ENCODE results near the gene SH2D5.

Gene SH2D5

GRCh38 chr1:20733360-20733975 lies 965 bp upstream of the SH2D5 start:
- TF ChIP-seq EP300 (IDR thresholded peaks at IDR 0.05; ENCODE audit: borderline replicate concordance) (no peak), EGR1 (IDR thresholded peaks at IDR 0.05) (no peak), TEAD4 (IDR thresholded peaks at IDR 0.05) (no peak), RAD21 (IDR thresholded peaks at IDR 0.05; ENCODE audit: low read depth) (no peak)

- TF ChIP-seq EP300 (IDR thresholded peaks at IDR 0.05; ENCODE audit: borderline replicate concordance) (no peak), MAX (IDR thresholded peaks at IDR 0.05) (peak; percentile 47), RAD21 (IDR thresholded peaks at IDR 0.05; ENCODE audit: low read depth) (no peak), ZBTB7A (IDR thresholded peaks at IDR 0.05; ENCODE audit: low read depth) (peak; percentile 98), TAF1 (IDR thresholded peaks at IDR 0.05; ENCODE audit: low read depth) (no peak), NFIC (IDR thresholded peaks at IDR 0.05) (peak; percentile 1; the same call in 1 of the 2 replicates), USF1 (IDR thresholded peaks at IDR 0.05) (peak; percentile 53; the same call in 1 of the 2 replicates), CREB1 (IDR thresholded peaks at IDR 0.05; ENCODE audit: low read depth) (no peak)
These were observed 374 bp downstream of the SH2D5 start for GRCh38 chr1:20732071-20732587.

- TF ChIP-seq NFIC (IDR thresholded peaks at IDR 0.05) (no peak), MAX (IDR thresholded peaks at IDR 0.05) (no peak), TCF12 (IDR thresholded peaks at IDR 0.05; ENCODE audit: low read depth) (no peak), YY1 (IDR thresholded peaks at IDR 0.05; ENCODE audit: low read depth) (no peak), EGR1 (IDR thresholded peaks at IDR 0.05) (no peak), EP300 (IDR thresholded peaks at IDR 0.05; ENCODE audit: borderline replicate concordance) (no peak), USF1 (IDR thresholded peaks at IDR 0.05) (no peak)
These were observed 1.2 kb downstream of the SH2D5 start for GRCh38 chr1:20731057-20731991.

GRCh38 chr1:20730690-20731056 lies 1.8 kb downstream of the SH2D5 start:
- TF ChIP-seq FOXM1 (IDR thresholded peaks at IDR 0.05; ENCODE audit: borderline replicate concordance, low read depth) = no peak
- TF ChIP-seq TCF12 (IDR thresholded peaks at IDR 0.05; ENCODE audit: low read depth) = no peak
- no peak for TF ChIP-seq ZBTB7A (IDR thresholded peaks at IDR 0.05; ENCODE audit: low read depth)
- no peak for TF ChIP-seq USF1 (IDR thresholded peaks at IDR 0.05)
- TF ChIP-seq RAD21 (IDR thresholded peaks at IDR 0.05; ENCODE audit: low read depth) = no peak
- no peak for TF ChIP-seq REST (IDR thresholded peaks at IDR 0.05; ENCODE audit: low read depth)
- TF ChIP-seq CREB1 (IDR thresholded peaks at IDR 0.05; ENCODE audit: low read depth) = no peak
- TF ChIP-seq EGR1 (IDR thresholded peaks at IDR 0.05) = no peak

GRCh38 chr1:20729990-20730689 lies 2.4 kb downstream of the SH2D5 start:
- TF ChIP-seq EGR1 (IDR thresholded peaks at IDR 0.05) = no peak
- no peak for TF ChIP-seq CEBPB (IDR thresholded peaks at IDR 0.05)
- TF ChIP-seq FOXM1 (IDR thresholded peaks at IDR 0.05; ENCODE audit: borderline replicate concordance, low read depth) = no peak
- TF ChIP-seq YY1 (IDR thresholded peaks at IDR 0.05; ENCODE audit: low read depth) = no peak
- no peak for TF ChIP-seq TAF1 (IDR thresholded peaks at IDR 0.05; ENCODE audit: low read depth)
- no peak for TF ChIP-seq USF1 (IDR thresholded peaks at IDR 0.05)
- no peak for TF ChIP-seq TCF12 (IDR thresholded peaks at IDR 0.05; ENCODE audit: low read depth)
- no peak for TF ChIP-seq MAX (IDR thresholded peaks at IDR 0.05)
- no peak for TF ChIP-seq ZBTB7A (IDR thresholded peaks at IDR 0.05; ENCODE audit: low read depth)
- no peak for TF ChIP-seq RAD21 (IDR thresholded peaks at IDR 0.05; ENCODE audit: low read depth)

Measured in Ishikawa (cell line).